Panc1 (cell line): ENCODE measurements around the gene HMOX1. TPM values are rescaled to one million over a fixed set of nuclear protein-coding genes. Genes with fewer than 3 reads are reported as not detected.

ENCODE experiments used
- ATAC-seq: fragments of 200-7000 bp; cut with Tn5 transposase; 2 replicates; pipeline ENCODE4 v1.9.1; 2020; ENCODE audit warnings: mild to moderate bottlenecking, moderate library complexity
- BruUV-seq: library from RNA; stranded (reverse); fragments of 400-500 nt; replicated peaks from 2 replicates; lab custom pipeline; 2021; lab: Mats Ljungman, UMichigan
- CTCF ChIA-PET: fragments of 300-600 bp; sonication (Branson Sonifier 250); formaldehyde crosslinking; loops from one replicate; lab custom pipeline; 2022; ENCODE audit warnings: antibody characterized with exemption; lab: Charles Lee
- POLR2A ChIA-PET: fragments of 300-600 bp; sonication (Branson Sonifier 250); formaldehyde crosslinking; loops from one replicate; lab custom pipeline; 2022; ENCODE audit warnings: antibody characterized with exemption; lab: Charles Lee
- DNase-seq: peaks from one replicate; pipeline ENCODE4 v3.0.0-alpha.2; 2010; ENCODE audit warnings: low read depth, low spot score
- H3K27ac ChIP-seq: 2 replicates; pipeline ENCODE4 v1.5.1; 2011; ENCODE audit warnings: mild to moderate bottlenecking, low read length, inconsistent platforms
- H3K27me3 ChIP-seq: fragments of 200-500 bp; sonication (Bioruptor generic); 2 replicates; pipeline ENCODE4 v1.6.0; 2014; ENCODE audit warnings: low read length, inconsistent platforms; ENCODE audit not compliant: control insufficient read depth, insufficient read depth
- H3K36me3 ChIP-seq: fragments of 200-500 bp; sonication (Bioruptor generic); 2 replicates; pipeline ENCODE4 v1.5.1; 2014; ENCODE audit warnings: inconsistent platforms, mild to moderate bottlenecking, low read length, moderate library complexity; ENCODE audit not compliant: control insufficient read depth, insufficient read depth
- H3K4me1 ChIP-seq: 2 replicates; pipeline ENCODE4 v1.5.1; 2011; ENCODE audit warnings: inconsistent platforms, mild to moderate bottlenecking, low read length, moderate library complexity; ENCODE audit not compliant: control insufficient read depth, insufficient read depth
- H3K4me3 ChIP-seq, 2 experiments: 2 replicates each; pipeline ENCODE4 v1.5.1; 2011 to 2012; ENCODE audit warnings: low read depth in 2 of 2, low read length in 2 of 2, mild to moderate bottlenecking in 2 of 2, inconsistent platforms in 1 of 2, moderate library complexity in 1 of 2
- H3K9me3 ChIP-seq: fragments of 200-500 bp; sonication (Bioruptor generic); 2 replicates; pipeline ENCODE4 v1.5.1; 2014; ENCODE audit warnings: low read depth, mild to moderate bottlenecking, inconsistent platforms, low read length, moderate library complexity; ENCODE audit not compliant: control insufficient read depth, insufficient read depth
- POLR2AphosphoS5 ChIP-seq: IDR thresholded peaks from 2 replicates; pipeline ENCODE4 v1.6.1; 2012; ENCODE audit warnings: mild to moderate bottlenecking, low read depth, low read length, moderate library complexity
- SIN3A ChIP-seq: IDR thresholded peaks from 2 replicates; pipeline ENCODE4 v1.6.1; 2012; ENCODE audit warnings: low read depth, mild to moderate bottlenecking, low read length, moderate library complexity, borderline replicate concordance; ENCODE audit not compliant: insufficient read depth
- TCF7L2 ChIP-seq: IDR thresholded peaks from 2 replicates; pipeline ENCODE4 v1.6.1; 2011; ENCODE audit warnings: mild to moderate bottlenecking, low read depth, low read length, inconsistent platforms
- in situ Hi-C: cut with HindIII; loops from 2 replicates; pipeline ENCODE4 v1.10.0; 2016; ENCODE audit warnings: low sequenced_read_pairs, low pct_unique_long_range_greater_than_20kb
- intact Hi-C: fragments of 100-400 bp; cut with micrococcal nuclease; formaldehyde crosslinking; loops from one replicate; pipeline ENCODE4 v1.10.0; 2022; ENCODE audit not compliant: unreplicated experiment
- total RNA-seq: library from RNA; stranded (reverse); gene quantifications from one replicate; pipeline ENCODE4 v1.2.1, GENCODE V29; 2021; ENCODE audit not compliant: unreplicated experiment
- TF ChIP-seq, protein P1 (sequence below), 2 experiments: IDR thresholded peaks; 2 replicates each; pipeline ENCODE4 v1.6.1; 2011 to 2012; ENCODE audit warnings: low read depth in 2 of 2, control low read depth in 1 of 2, low read length in 1 of 2, mild to moderate bottlenecking in 1 of 2, moderate library complexity in 1 of 2; ENCODE audit not compliant: insufficient read depth in 1 of 2
- TF ChIP-seq, protein P2 (sequence below): fragments of 450-650 bp; IDR thresholded peaks from 2 replicates; pipeline ENCODE4 v1.5.1; 2017; ENCODE audit warnings: mild to moderate bottlenecking

The HMOX1 gene
- total RNA-seq, 1 experiment from 2014 or later, result 105 TPM

GRCh38 chr22:35344956-35345690 lies 35.8 kb upstream of the HMOX1 start:
- no peaks in the 10 kb centered on the region for H3K9me3 ChIP-seq
- DNase-seq, result no peak
- in situ Hi-C loops, result no loop called here
- CTCF ChIA-PET, result no interaction called here
- no peak for ATAC-seq
- H3K4me1 ChIP-seq, result peaks cover 5% of the 10 kb centered on the region
- TF ChIP-seq TCF7L2 (no peak), SIN3A (no peak), POLR2AphosphoS5 (no peak)
- TF ChIP-seq, protein P1, sequence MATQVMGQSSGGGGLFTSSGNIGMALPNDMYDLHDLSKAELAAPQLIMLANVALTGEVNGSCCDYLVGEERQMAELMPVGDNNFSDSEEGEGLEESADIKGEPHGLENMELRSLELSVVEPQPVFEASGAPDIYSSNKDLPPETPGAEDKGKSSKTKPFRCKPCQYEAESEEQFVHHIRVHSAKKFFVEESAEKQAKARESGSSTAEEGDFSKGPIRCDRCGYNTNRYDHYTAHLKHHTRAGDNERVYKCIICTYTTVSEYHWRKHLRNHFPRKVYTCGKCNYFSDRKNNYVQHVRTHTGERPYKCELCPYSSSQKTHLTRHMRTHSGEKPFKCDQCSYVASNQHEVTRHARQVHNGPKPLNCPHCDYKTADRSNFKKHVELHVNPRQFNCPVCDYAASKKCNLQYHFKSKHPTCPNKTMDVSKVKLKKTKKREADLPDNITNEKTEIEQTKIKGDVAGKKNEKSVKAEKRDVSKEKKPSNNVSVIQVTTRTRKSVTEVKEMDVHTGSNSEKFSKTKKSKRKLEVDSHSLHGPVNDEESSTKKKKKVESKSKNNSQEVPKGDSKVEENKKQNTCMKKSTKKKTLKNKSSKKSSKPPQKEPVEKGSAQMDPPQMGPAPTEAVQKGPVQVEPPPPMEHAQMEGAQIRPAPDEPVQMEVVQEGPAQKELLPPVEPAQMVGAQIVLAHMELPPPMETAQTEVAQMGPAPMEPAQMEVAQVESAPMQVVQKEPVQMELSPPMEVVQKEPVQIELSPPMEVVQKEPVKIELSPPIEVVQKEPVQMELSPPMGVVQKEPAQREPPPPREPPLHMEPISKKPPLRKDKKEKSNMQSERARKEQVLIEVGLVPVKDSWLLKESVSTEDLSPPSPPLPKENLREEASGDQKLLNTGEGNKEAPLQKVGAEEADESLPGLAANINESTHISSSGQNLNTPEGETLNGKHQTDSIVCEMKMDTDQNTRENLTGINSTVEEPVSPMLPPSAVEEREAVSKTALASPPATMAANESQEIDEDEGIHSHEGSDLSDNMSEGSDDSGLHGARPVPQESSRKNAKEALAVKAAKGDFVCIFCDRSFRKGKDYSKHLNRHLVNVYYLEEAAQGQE (IDR thresholded peaks at IDR 0.05; ENCODE audit: insufficient read depth in 1 of 2, low read depth in 2 of 2, low read length in 1 of 2), result no peak
- TF ChIP-seq, protein P2, sequence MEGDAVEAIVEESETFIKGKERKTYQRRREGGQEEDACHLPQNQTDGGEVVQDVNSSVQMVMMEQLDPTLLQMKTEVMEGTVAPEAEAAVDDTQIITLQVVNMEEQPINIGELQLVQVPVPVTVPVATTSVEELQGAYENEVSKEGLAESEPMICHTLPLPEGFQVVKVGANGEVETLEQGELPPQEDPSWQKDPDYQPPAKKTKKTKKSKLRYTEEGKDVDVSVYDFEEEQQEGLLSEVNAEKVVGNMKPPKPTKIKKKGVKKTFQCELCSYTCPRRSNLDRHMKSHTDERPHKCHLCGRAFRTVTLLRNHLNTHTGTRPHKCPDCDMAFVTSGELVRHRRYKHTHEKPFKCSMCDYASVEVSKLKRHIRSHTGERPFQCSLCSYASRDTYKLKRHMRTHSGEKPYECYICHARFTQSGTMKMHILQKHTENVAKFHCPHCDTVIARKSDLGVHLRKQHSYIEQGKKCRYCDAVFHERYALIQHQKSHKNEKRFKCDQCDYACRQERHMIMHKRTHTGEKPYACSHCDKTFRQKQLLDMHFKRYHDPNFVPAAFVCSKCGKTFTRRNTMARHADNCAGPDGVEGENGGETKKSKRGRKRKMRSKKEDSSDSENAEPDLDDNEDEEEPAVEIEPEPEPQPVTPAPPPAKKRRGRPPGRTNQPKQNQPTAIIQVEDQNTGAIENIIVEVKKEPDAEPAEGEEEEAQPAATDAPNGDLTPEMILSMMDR, result no peak
- H3K4me3 ChIP-seq, result no peak overlapping the region
- H3K27ac ChIP-seq, result no peak overlapping the region
- no peaks in the 10 kb centered on the region for H3K27me3 ChIP-seq
- no TSS peak for BruUV-seq
- POLR2A ChIA-PET, result interaction anchor here (0.6 kb wide), 1 partner anchor 26 kb away, joined by 10 read pairs; no protein-coding TSS in a partner anchor
- intact Hi-C loops, result no loop called here
- no peaks in the 10 kb centered on the region for H3K36me3 ChIP-seq

GRCh38 chr22:35345808-35346505 lies 34.9 kb upstream of the HMOX1 start:
- Histone ChIP-seq H3K9me3 (no peaks in the 10 kb centered on the region), H3K27ac (no peak overlapping the region), H3K4me3 (no peak overlapping the region), H3K27me3 (no peaks in the 10 kb centered on the region), H3K4me1 (peaks cover 10% of the 10 kb centered on the region), H3K36me3 (no peaks in the 10 kb centered on the region)
- no TSS peak for BruUV-seq
- TF ChIP-seq, protein P1 (IDR thresholded peaks at IDR 0.05; ENCODE audit: insufficient read depth in 1 of 2, low read depth in 2 of 2, low read length in 1 of 2), result no peak
- TF ChIP-seq POLR2AphosphoS5, result no peak
- TF ChIP-seq TCF7L2, result no peak
- TF ChIP-seq SIN3A, result no peak
- TF ChIP-seq, protein P2, result no peak
- ChIA-PET CTCF (interaction anchor here (0.5 kb wide), 1 partner anchor 782 kb away, joined by 5 read pairs; no protein-coding TSS in a partner anchor), POLR2A (no interaction called here)
- in situ Hi-C loops, result no loop called here
- intact Hi-C loops, result no loop called here
- no peak for DNase-seq
- ATAC-seq, result no peak
